Endothelial cell of umbilical vein (primary cell): ENCODE data around the gene CCER1.

Experiments
- CTCF ChIP-seq, 2 donors: IDR thresholded peaks; 1 replicate in 1 of 2; 2 replicates in 1 of 2; pipeline ENCODE4 v1.5.1; 2011; ENCODE audit warnings: low read length in 2 of 2, mild to moderate bottlenecking in 2 of 2, moderate library complexity in 2 of 2, control low read depth in 1 of 2, inconsistent platforms in 1 of 2, low read depth in 1 of 2; ENCODE audit not compliant: insufficient read depth in 1 of 2; ENCODE audit errors: extremely low read depth in 1 of 2
- EZH2 ChIP-seq: IDR thresholded peaks from 2 replicates; pipeline ENCODE4 v1.6.1; 2012; ENCODE audit warnings: borderline replicate concordance, low read depth, mild to moderate bottlenecking, moderate library complexity, low read length, inconsistent platforms; ENCODE audit not compliant: severe bottlenecking
- GATA2 ChIP-seq: IDR thresholded peaks from 2 replicates; pipeline ENCODE4 v1.7.0; 2011; ENCODE audit warnings: low read depth, mild to moderate bottlenecking, moderate library complexity, mixed read lengths, low read length; ENCODE audit not compliant: insufficient read length, insufficient read depth
- JUN ChIP-seq: IDR thresholded peaks from 2 replicates; pipeline ENCODE4 v1.6.1; 2011; ENCODE audit warnings: borderline replicate concordance, low read depth; ENCODE audit not compliant: insufficient read length, insufficient read depth
- MAX ChIP-seq: IDR thresholded peaks from 2 replicates; pipeline ENCODE4 v1.6.1; 2011; ENCODE audit not compliant: insufficient read depth, insufficient read length
- POLR2A ChIP-seq: IDR thresholded peaks from 2 replicates; pipeline ENCODE4 v1.6.1; 2012; ENCODE audit warnings: low read depth, mild to moderate bottlenecking, control low read depth, low read length
- POLR2AphosphoS5 ChIP-seq: IDR thresholded peaks from 2 replicates; pipeline ENCODE4 v1.6.1; 2012; ENCODE audit warnings: low read depth, mild to moderate bottlenecking, control low read depth, low read length, moderate library complexity; ENCODE audit not compliant: insufficient read depth

DNA sequence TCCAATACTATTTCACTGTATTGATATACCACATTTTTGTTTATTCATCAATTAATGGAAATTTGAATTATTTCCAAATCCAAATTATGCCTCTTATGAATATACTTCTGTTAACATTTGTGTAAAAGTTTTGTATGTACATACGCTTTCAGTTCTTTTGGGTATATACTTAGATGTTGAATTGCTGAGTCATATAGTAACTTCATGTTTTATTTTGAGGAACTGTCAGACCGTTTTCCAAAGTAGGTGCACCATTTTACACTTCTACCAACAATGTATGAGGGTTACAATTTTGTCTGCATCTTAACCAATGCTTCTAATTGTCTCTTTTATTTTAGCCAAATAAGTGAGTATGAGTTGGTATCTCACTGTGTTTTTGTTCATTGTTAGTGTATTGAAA, 10.2 kb upstream of the CCER1 start:
- no peak for TF ChIP-seq POLR2A
- no peak for TF ChIP-seq CTCF (IDR thresholded peaks at IDR 0.05; ENCODE audit: extremely low read depth in 1 of 2, insufficient read depth in 1 of 2, low read depth in 1 of 2, low read length in 2 of 2)
- TF ChIP-seq GATA2: no peak
- TF ChIP-seq EZH2: no peak
- TF ChIP-seq POLR2AphosphoS5: no peak
- TF ChIP-seq JUN: no peak
- TF ChIP-seq MAX: no peak
